ENCODE data around the gene CD302.

The CD302 gene

DNA sequence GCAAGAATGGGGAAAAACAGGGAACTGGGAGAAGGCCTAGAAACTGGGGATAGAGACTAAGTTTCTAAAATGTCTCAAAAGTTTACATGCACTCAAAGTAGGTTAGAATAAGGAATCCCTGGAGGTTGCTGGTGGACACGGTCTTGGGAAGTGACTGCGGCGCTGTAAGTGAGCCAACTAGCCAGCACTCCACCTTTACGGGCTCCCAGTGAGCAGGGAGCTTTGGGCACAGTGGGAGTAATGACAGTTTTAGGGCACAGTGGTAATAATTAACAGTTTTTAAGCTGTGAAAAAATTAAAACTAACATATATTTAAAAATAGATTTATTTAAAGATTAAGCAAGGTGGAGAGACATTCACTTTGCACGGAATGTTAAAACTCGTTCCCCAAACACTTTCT, 20.9 kb upstream of the CD302 start:
- no peak overlapping the region for H3K27ac ChIP-seq
- no peak for TF ChIP-seq ZFX (IDR thresholded peaks at IDR 0.05)
- TF ChIP-seq, protein P1, sequence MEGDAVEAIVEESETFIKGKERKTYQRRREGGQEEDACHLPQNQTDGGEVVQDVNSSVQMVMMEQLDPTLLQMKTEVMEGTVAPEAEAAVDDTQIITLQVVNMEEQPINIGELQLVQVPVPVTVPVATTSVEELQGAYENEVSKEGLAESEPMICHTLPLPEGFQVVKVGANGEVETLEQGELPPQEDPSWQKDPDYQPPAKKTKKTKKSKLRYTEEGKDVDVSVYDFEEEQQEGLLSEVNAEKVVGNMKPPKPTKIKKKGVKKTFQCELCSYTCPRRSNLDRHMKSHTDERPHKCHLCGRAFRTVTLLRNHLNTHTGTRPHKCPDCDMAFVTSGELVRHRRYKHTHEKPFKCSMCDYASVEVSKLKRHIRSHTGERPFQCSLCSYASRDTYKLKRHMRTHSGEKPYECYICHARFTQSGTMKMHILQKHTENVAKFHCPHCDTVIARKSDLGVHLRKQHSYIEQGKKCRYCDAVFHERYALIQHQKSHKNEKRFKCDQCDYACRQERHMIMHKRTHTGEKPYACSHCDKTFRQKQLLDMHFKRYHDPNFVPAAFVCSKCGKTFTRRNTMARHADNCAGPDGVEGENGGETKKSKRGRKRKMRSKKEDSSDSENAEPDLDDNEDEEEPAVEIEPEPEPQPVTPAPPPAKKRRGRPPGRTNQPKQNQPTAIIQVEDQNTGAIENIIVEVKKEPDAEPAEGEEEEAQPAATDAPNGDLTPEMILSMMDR (conservative IDR thresholded peaks at IDR 0.05): no peak

DNA sequence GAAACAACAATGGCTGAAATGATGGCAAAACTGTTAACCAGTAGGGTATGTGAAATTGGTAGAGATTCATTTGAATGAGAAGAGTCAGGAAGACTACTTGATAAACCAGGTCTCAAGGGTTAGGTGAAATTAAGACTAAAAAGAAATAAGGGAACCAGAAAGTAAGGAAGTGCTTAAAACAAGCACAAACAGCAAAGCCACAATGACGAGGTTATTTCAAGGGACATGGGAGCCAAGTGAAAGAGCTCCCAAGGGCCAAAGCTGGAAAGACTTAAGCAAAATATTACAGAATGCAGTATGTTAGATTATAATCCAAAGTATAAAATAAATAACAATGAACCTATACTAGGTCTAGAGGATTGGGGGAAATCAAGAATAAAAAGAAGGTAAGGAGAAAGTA, 19.3 kb upstream of the CD302 start:
- no peak overlapping the region for H3K27ac ChIP-seq
- TF ChIP-seq, protein P1 (conservative IDR thresholded peaks at IDR 0.05): no peak
- no peak for TF ChIP-seq ZFX (IDR thresholded peaks at IDR 0.05)

DNA sequence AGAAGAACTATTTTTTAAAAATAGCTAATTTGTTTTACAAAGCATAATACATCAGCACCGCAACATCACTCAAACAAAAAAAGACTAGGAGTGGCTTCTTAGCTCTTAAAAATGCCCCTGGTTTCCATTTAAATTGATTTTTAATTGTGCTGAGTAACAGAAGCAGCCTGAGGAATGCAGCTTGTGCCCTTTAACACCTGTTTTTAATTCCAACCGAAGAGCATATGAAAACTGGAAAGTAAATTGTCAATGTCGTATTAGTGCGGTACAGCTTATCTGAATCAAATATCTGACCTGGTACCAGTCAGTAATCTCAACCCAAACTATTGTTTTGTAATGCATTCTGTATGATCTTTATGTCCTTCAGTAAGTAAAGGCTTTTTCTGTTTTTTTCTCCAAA, 13.2 kb upstream of the CD302 start:
- no peak for TF ChIP-seq ZFX (IDR thresholded peaks at IDR 0.05)
- TF ChIP-seq, protein P1 (conservative IDR thresholded peaks at IDR 0.05): no peak
- no peak overlapping the region for H3K27ac ChIP-seq

DNA sequence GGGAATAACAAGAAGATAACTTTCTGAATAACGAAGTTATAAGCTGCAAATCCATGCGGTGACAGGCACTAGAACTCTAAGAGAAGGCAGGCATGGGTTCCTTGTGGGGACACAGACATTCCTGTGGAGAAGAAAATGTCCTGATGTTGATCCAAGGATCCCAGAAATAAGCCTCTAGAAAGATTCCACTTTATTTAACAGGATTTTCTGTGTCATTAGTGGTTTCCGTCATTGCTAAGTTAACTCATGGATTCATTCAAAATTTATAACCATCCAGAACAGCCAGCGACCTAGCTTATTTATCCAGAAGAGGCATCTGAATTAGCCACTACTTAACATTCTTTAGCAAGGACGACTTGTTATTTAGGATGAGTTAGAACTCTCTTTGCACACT, 10.0 kb upstream of the CD302 start:
- H3K27ac ChIP-seq: no peak overlapping the region
- TF ChIP-seq ZFX (IDR thresholded peaks at IDR 0.05): no peak
- TF ChIP-seq, protein P1 (conservative IDR thresholded peaks at IDR 0.05): no peak

DNA sequence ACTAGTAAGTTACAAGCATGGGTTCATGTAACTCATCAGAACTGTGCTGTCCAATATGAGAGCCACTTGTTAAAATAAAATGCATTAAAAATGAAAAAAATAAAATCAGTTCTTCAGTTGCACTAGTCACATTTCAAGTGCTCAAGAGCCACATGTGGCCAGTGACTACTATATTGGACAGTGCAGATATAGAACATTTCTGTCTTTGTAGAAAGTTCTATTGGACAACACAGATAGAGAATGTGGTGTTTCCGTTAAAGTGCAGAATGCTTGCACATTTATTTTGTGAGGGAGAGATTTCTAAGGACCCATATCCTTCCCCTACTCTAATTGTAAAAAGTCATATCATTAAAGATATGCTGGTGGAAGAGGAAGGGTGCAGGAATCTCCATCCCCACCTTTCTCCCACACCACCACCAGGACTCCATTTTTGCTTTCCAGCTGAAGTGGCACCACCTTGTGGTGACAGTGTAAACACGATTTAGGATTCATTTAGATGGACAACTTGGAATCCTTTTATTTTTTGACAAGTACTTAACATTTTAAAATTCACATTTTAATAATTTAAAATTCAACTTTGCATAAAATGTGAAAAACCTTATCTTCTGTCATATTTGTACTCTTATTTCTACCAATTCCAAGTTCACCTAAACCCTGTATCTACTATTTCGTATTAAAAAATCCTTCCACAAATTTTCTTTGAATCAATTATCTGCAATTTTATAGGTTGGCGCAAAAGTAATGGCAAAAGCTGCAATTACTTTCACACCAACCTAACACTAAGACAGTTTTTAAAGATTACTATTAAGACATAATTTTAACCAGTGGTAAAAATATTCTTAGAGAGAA, 9.4 kb upstream of the CD302 start:
- TF ChIP-seq ZFX (IDR thresholded peaks at IDR 0.05): no peak
- TF ChIP-seq, protein P1 (conservative IDR thresholded peaks at IDR 0.05): peak; percentile 80
- no peak overlapping the region for H3K27ac ChIP-seq

DNA sequence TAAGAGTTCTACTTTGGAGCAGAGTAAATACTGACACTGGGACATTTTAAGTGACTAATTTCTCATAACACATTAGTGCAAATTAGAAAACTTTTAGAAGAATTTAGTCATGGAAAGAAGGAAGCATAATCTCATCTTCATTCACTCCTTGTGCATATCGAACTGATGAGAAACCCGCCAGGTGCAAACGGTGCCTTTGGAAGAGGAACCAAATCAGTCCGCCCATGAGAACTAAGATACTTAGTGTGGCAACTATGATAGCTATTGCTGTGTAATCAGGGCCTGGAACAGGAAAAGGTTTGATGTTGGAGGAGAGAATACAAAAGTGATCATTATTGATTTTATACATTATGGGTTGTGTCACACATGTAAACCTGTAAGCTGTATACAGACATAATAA, 6.9 kb upstream of the CD302 start:
- TF ChIP-seq, protein P1 (conservative IDR thresholded peaks at IDR 0.05): no peak
- TF ChIP-seq ZFX (IDR thresholded peaks at IDR 0.05): no peak
- no peak overlapping the region for H3K27ac ChIP-seq

DNA sequence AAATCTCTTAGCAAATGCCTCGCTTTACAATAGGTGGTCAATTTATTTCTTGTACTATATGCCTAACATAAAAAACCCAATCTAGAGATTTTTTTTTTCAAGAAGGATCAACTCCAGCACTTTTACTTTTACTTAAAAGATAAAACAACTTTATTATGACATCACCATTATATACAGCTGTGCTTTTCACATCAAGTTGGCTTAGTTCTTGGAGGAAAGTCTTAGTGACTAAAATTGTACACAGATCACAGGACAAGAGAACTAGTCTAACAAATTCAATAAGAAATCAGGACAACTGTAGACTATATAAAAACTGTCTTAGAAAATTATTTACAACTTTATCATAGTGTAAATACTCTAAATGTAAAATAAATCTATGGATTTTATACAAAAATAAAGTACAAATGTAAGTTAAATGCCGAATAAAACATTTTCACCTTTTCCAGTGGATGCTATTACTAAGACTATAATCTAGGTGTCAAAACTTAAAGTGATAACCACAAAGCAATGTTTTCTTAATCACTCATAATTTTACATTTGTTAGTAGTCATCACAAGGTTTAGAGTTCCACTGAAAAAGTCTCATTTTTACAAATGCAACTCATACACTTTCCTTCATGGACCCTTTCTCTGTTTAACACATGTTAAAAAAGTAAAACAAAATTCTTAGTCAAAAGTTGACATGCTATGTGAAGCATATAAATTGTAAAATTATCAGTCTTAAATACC, 5.4 kb upstream of the CD302 start:
- TF ChIP-seq, protein P1 (conservative IDR thresholded peaks at IDR 0.05): no peak
- TF ChIP-seq ZFX (IDR thresholded peaks at IDR 0.05): no peak
- H3K27ac ChIP-seq: no peak overlapping the region

All from C4-2B (cell line).